BLaER1 treated with 17β-estradiol and CSF1 and Interleukin-3, amounts not matched to agents 10 nM and 100 nM (cell line): ENCODE measurements around the gene CLDN24.
"Not testable (repeated sequence)": the region's sequence is repeated elsewhere in the genome, so short reads cannot be mapped to it uniquely, and the experiment has no call there.

ENCODE experiments used
- H3K27ac ChIP-seq, 11 experiments: shearing (Covaris generic); formaldehyde crosslinking; 2 replicates each; pipeline ENCODE4 v1.8.1; 2022
- H3K27me3 ChIP-seq, 11 experiments: shearing (Covaris generic); formaldehyde crosslinking; 2 replicates each; pipeline ENCODE4 v1.8.1; 2022
- H3K36me3 ChIP-seq, 11 experiments: shearing (Covaris generic); formaldehyde crosslinking; 2 replicates each; pipeline ENCODE4 v1.8.1; 2022
- H3K4me1 ChIP-seq, 10 experiments: shearing (Covaris generic); formaldehyde crosslinking; 2 replicates each; pipeline ENCODE4 v1.8.1; 2022
- H3K4me2 ChIP-seq, 11 experiments: shearing (Covaris generic); formaldehyde crosslinking; 2 replicates each; pipeline ENCODE4 v1.8.1; 2022
- H3K4me3 ChIP-seq, 10 experiments: shearing (Covaris generic); formaldehyde crosslinking; 2 replicates each; pipeline ENCODE4 v1.8.1; 2022
- H3K9ac ChIP-seq, 11 experiments: shearing (Covaris generic); formaldehyde crosslinking; 2 replicates each; pipeline ENCODE4 v1.8.1; 2022
- H3K9me3 ChIP-seq, 11 experiments: shearing (Covaris generic); formaldehyde crosslinking; replicated peaks in 1 of 11; 2 replicates each; pipeline ENCODE4 v1.8.1; 2022
- H4K20me1 ChIP-seq, 11 experiments: shearing (Covaris generic); formaldehyde crosslinking; 2 replicates each; pipeline ENCODE4 v1.8.1; 2022
- Cebpa-rat ChIP-seq, 11 experiments: shearing (Covaris generic); IDR thresholded peaks; 2 replicates each; pipeline ENCODE4 v1.8.1; 2022

Gene CLDN24

GRCh38 chr4:183329954-183330742 lies 7.9 kb upstream of the CLDN24 start:
- no peak overlapping the region for H3K27ac ChIP-seq
- peaks cover 8 to 15% (median 11%) of the 10 kb centered on the region in 11 experiments; a peak in 19 of 22 replicates for H3K9me3 ChIP-seq
- TF ChIP-seq Cebpa-rat (IDR thresholded peaks at IDR 0.05), result no peak
- H3K36me3 ChIP-seq, result no peaks in the 10 kb centered on the region
- no peak overlapping the region for H3K9ac ChIP-seq
- H3K27me3 ChIP-seq, result no peaks in the 10 kb centered on the region
- no peak overlapping the region for H3K4me3 ChIP-seq
- no peaks in the 10 kb centered on the region for H4K20me1 ChIP-seq
- H3K4me2 ChIP-seq, result no peak overlapping the region
- peaks cover 0 to 21% (median 5%) of the 10 kb centered on the region in 10 experiments; a peak in 14 of 20 replicates for H3K4me1 ChIP-seq

DNA sequence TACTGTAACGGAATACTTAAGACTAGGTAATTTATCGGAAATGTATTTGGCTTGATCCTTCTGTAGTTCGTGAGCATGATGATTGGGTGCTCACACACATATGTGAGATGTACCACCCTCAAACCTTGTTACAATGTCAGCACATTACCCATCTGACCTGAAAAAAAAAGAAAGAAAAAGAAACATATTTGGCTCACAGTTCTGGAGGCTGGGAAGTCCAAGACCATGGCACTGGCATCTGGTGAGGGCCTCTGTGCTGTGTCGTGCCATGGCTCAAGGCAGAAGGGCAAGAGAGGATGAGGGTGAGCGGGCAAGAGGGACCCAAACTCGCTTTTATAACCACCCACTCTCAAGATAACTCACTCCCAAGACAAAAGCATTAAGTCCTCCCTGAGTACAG lies 7.0 kb upstream of the CLDN24 start:
- no peaks in the 10 kb centered on the region for H4K20me1 ChIP-seq

DNA sequence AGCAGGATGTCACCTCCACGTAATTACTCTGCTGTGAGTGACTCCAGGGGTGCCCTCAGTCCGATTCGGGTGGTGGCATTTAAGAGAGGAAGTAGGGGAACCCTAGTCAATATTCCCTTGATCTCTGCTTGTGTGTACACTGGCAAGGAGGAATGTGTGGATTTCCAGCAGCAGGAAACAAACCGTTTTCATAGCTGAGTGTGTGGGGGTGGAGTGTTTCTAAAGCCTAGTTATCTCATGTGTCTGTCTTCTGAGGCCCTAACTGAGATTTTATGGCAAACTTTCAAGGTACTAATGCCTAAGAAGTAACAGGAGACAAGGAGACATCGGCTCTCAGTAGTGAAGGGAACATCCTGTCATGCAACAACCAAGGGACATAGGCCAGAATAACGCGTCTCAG lies 6.6 kb upstream of the CLDN24 start:
- Histone ChIP-seq H3K27ac (no peak overlapping the region), H3K4me1 (peaks cover 0 to 10% (median 3%) of the 10 kb centered on the region in 10 experiments; a peak in 8 of 20 replicates), H4K20me1 (no peaks in the 10 kb centered on the region), H3K9me3 (peaks cover 8 to 15% (median 11%) of the 10 kb centered on the region in 11 experiments; a peak in 19 of 22 replicates), H3K36me3 (no peaks in the 10 kb centered on the region), H3K9ac (no peak overlapping the region), H3K4me2 (no peak overlapping the region), H3K27me3 (no peaks in the 10 kb centered on the region), H3K4me3 (no peak overlapping the region)
- TF ChIP-seq Cebpa-rat (IDR thresholded peaks at IDR 0.05), result no peak

More for the DNA sequence above, 7.0 kb upstream of the CLDN24 start:
- Histone ChIP-seq H3K4me3 (no peak overlapping the region), H3K27me3 (no peaks in the 10 kb centered on the region), H3K36me3 (no peaks in the 10 kb centered on the region), H3K4me2 (no peak overlapping the region), H3K9me3 (peaks cover 8 to 15% (median 11%) of the 10 kb centered on the region in 11 experiments; a peak in 19 of 22 replicates), H3K27ac (no peak overlapping the region), H3K4me1 (peaks cover 0 to 15% (median 3%) of the 10 kb centered on the region in 10 experiments; a peak in 8 of 20 replicates), H3K9ac (no peak overlapping the region)
- no peak for TF ChIP-seq Cebpa-rat (IDR thresholded peaks at IDR 0.05)

GRCh38 chr4:183327827-183328226 lies 5.6 kb upstream of the CLDN24 start:
- Histone ChIP-seq H3K4me3 (no peak overlapping the region), H3K36me3 (no peaks in the 10 kb centered on the region), H3K27me3 (no peaks in the 10 kb centered on the region), H3K27ac (no peak overlapping the region), H3K9me3 (peaks cover 8 to 15% (median 11%) of the 10 kb centered on the region in 11 experiments; a peak in 19 of 22 replicates), H3K4me1 (peaks cover 0 to 8% (median 3%) of the 10 kb centered on the region in 10 experiments; a peak in 7 of 20 replicates), H4K20me1 (no peaks in the 10 kb centered on the region), H3K4me2 (no peak overlapping the region), H3K9ac (no peak overlapping the region)
- no peak for TF ChIP-seq Cebpa-rat (IDR thresholded peaks at IDR 0.05)

DNA sequence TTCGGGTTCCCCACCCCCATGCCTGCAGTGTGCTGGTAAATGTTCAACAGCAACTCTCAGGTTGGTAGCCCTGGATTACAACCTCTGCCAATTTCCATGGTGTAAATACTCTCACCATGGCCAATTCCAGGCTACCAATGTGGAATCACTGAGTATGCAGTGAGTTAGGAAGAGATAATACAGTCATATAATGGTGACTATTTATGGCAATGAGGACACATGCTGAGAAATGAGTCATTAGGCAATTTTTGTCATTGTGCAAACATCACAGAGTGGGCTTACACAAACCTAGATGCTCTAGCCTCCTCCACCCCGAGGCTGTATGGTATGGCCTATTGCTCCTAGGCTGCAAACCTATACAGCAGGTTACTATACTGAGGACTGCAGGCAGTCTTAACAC lies 4.6 kb upstream of the CLDN24 start:
- H3K9me3 ChIP-seq, result peaks cover 8 to 15% (median 11%) of the 10 kb centered on the region in 11 experiments; a peak in 19 of 22 replicates
- peaks cover 0 to 8% (median 3%) of the 10 kb centered on the region in 10 experiments; a peak in 6 of 20 replicates for H3K4me1 ChIP-seq

DNA sequence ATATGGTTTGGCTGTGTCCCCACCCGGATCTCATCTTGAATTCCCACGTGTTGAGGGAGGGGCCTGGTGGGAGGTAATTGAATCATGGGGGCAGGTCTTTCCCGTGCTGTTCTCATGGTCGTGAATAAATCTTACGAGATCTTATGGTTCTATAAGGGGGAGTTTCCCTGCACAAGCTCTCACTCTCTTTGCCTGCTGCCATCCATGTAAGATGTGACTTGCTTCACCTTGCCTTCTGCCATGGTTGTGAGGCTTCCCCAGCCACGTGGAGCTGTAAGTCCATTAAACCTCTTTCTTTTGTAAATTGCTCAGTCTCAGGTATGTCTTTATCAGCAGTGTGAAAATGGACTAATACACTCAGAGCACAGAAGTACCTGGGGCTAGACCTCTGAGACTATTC lies 4.2 kb upstream of the CLDN24 start:
- Histone ChIP-seq H3K9me3 (peaks cover 8 to 15% (median 11%) of the 10 kb centered on the region in 11 experiments; a peak in 19 of 22 replicates), H3K4me2 (peak overlapping the region in 4 of 11 experiments; percentile 3 to 47 (median 30); a peak in 4 of 22 replicates)
- not testable (repeated sequence) for H3K27me3 ChIP-seq, H4K20me1 ChIP-seq, H3K27ac ChIP-seq, H3K4me1 ChIP-seq, H3K36me3 ChIP-seq, H3K9ac ChIP-seq, H3K4me3 ChIP-seq

More for the DNA sequence above, 4.6 kb upstream of the CLDN24 start:
- Histone ChIP-seq H4K20me1 (no peaks in the 10 kb centered on the region), H3K4me2 (peak overlapping the region in 4 of 11 experiments; percentile 3 to 47 (median 30); a peak in 4 of 22 replicates), H3K27me3 (no peaks in the 10 kb centered on the region), H3K4me3 (no peak overlapping the region), H3K36me3 (no peaks in the 10 kb centered on the region), H3K9ac (no peak overlapping the region), H3K27ac (no peak overlapping the region)
- TF ChIP-seq Cebpa-rat (IDR thresholded peaks at IDR 0.05), result no peak

DNA sequence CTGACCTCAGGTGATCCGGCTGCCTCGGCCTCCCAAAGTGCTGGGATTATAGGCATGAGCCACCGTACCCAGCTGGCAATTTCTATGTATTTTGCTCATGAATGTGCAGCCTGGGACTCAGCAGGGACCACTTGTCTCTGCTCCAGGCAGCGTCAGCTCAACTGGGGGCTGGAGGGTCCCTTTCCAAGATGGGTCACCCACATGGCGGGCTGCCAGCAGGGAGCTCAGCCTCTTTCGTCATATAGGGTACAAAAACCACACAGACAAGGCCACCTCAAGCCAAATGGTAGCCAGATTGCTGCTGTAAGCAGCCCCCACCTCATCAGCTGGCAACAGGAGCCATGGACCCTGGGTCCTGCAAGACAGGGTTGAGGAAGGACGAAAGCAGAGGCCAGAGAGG lies 2.4 kb upstream of the CLDN24 start:
- no peak for TF ChIP-seq Cebpa-rat (IDR thresholded peaks at IDR 0.05)

DNA sequence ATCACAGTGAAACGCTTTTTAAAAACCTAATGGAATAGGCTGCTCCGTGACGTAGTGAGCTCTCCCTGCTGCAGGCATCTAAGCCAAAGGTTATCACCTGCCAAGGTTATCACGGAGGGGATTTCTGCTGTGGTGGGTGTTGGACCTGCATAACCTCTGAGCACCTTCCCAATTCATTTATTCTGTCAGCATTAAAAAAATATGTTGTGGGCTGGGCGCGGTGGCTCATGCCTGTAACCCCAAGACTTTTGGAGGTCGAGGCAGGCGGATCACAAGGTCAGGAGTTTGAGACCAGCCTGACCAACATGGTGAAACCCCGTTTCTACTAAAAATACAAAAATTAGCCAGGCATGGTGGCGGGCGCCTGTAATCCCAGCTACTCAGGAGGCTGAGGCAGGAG lies 1.8 kb upstream of the CLDN24 start:
- H3K9me3 ChIP-seq, result peaks cover 6 to 15% (median 11%) of the 10 kb centered on the region in 11 experiments; a peak in 19 of 22 replicates
- H3K4me3 ChIP-seq, H3K9ac ChIP-seq, H3K27me3 ChIP-seq, H3K4me2 ChIP-seq, H4K20me1 ChIP-seq, H3K27ac ChIP-seq, H3K36me3 ChIP-seq: not testable (repeated sequence)
- H3K4me1 ChIP-seq, result peaks cover 6 to 16% (median 13%) of the 10 kb centered on the region in 10 experiments; a peak in 16 of 20 replicates

More for the DNA sequence above, 2.4 kb upstream of the CLDN24 start:
- peaks cover 6 to 16% (median 13%) of the 10 kb centered on the region in 10 experiments; a peak in 16 of 20 replicates for H3K4me1 ChIP-seq
- peaks cover 8 to 15% (median 11%) of the 10 kb centered on the region in 11 experiments; a peak in 19 of 22 replicates for H3K9me3 ChIP-seq
- H3K4me3 ChIP-seq, result no peak overlapping the region
- no peaks in the 10 kb centered on the region for H3K27me3 ChIP-seq
- H3K4me2 ChIP-seq, result no peak overlapping the region
- H3K9ac ChIP-seq, result no peak overlapping the region
- H4K20me1 ChIP-seq, result no peaks in the 10 kb centered on the region
- no peak overlapping the region for H3K27ac ChIP-seq
- no peaks in the 10 kb centered on the region for H3K36me3 ChIP-seq

DNA sequence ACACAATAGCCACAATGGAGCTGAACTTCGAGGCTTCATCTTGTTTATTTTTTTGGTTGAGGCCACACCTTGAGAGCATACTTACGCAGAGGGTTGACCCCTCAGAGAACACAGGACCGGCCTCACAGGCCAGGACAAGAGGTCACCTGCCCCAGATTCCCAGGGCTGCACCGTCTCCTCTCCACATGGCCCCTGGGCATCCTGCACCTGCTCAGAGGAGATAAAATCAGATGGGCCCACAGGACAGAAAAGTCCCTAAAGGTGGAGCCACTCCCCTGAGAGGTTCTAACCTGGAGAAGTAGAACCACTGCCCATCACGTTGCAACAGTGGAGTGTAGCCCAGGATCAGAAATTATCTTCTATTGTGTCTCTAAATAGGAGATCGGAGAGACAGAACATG lies 1.1 kb upstream of the CLDN24 start:
- no peak overlapping the region for H3K9ac ChIP-seq
- no peaks in the 10 kb centered on the region for H3K27me3 ChIP-seq
- no peaks in the 10 kb centered on the region for H4K20me1 ChIP-seq
- H3K4me3 ChIP-seq, result no peak overlapping the region
- H3K36me3 ChIP-seq, result peaks cover 0 to 4% (median 0%) of the 10 kb centered on the region in 11 experiments; a peak in 1 of 22 replicates
- peaks cover 6 to 15% (median 11%) of the 10 kb centered on the region in 11 experiments; a peak in 19 of 22 replicates for H3K9me3 ChIP-seq
- TF ChIP-seq Cebpa-rat (IDR thresholded peaks at IDR 0.05), result no peak
- H3K27ac ChIP-seq, result no peak overlapping the region
- peaks cover 11 to 24% (median 21%) of the 10 kb centered on the region in 10 experiments; a peak in 19 of 20 replicates for H3K4me1 ChIP-seq
- no peak overlapping the region for H3K4me2 ChIP-seq
